MV-4-11 (cell line): ENCODE data around the gene TEX38.
A peak's percentile ranks its signal among the peaks of the same experiment; 100 is the strongest.
"Not testable (repeated sequence)": the region's sequence is repeated elsewhere in the genome, so short reads cannot be mapped to it uniquely, and the experiment has no call there.

Experiments
- DNase-seq: peaks from one replicate; lab custom pipeline; 2025; lab: John Stamatoyannopoulos, UW

Gene TEX38

DNA sequence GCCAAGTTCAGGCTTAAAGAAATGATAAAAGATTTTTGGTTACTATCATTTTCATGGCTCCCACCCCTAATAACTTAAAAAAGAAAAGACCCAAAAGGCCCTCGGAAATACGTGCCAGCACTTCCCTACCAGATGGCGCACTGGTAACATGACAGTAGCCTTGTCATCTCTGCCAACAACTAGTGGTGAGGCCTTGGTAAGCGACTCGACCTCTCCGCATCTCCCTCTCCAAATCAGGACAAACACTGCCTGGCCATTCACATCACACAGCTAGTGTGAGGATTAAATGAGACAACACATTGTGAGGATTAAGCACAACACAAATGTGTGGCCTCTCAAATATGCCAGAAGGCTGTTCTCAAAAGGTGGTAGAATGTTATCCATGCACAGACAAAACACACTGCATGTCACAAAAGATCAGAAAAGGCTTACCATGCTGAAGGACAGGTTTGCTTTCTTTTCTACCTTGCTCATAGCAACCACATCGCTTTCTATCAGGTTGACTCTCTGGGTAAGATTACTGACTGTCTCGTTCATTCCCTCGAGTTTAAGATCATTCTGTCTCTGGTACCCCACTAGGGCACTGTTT, 16.4 kb downstream of the TEX38 start:
- no peak for DNase-seq

DNA sequence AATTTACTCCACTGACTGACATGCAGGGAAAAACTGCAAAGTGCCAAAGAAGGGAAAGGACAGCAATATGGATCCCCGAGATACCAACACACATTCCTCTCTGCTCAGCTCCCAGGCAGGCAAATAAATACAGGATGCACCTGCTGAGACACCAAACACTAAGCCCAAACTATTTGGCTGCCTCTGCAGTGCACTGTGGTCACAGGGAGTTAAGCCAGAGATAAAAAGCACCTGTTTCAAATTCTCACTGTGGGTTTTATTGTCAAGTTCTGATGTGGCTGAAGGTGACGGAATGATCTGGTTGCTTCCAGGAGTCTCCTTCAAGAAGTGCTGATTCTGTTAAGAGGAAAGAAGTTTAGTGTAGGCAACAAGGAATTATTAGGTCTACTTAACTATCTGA, 17.7 kb downstream of the TEX38 start:
- no peak for DNase-seq

DNA sequence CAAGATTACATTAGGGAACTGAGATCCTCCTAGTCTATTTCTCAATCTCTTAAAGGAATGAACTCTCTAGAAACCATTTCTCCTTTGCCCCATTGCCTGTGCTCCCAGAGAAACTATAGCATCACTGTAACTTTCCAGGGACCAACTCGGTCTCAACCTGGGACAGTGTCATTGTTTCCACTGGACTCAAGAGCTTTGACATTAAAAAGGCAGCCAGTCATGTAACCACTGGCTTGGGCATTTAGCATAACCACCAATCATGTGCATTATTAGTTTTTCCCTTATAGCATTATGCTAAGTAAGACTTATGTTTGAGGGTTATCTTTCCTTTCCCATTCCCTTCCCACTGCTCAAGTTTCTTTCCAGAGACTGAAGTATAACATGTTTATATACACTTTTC, 18.2 kb downstream of the TEX38 start:
- DNase-seq = peak; percentile 43

DNA sequence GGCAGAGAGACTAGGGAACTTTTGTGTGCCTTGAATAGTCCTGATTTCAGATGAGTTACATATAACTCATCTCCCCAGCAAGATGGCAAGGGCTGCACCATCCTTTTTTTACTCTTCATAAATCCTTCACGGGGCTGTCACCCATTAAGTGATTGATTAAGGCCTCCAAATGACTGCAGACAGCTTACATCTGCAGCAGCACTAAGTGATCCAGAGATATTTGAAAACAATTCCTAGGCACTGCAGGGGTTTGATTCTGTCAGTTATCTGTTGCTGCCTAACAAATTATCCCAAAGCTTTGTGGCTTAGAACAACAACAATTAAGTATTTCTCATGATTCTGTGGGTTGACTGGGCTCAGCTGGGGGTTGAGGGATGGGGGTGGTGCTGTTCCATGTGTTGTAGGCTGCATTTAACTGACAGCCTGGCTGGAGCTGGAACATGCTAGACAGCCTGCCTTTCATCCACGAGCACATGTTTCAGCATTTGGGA, 19.3 kb downstream of the TEX38 start:
- no peak for DNase-seq

DNA sequence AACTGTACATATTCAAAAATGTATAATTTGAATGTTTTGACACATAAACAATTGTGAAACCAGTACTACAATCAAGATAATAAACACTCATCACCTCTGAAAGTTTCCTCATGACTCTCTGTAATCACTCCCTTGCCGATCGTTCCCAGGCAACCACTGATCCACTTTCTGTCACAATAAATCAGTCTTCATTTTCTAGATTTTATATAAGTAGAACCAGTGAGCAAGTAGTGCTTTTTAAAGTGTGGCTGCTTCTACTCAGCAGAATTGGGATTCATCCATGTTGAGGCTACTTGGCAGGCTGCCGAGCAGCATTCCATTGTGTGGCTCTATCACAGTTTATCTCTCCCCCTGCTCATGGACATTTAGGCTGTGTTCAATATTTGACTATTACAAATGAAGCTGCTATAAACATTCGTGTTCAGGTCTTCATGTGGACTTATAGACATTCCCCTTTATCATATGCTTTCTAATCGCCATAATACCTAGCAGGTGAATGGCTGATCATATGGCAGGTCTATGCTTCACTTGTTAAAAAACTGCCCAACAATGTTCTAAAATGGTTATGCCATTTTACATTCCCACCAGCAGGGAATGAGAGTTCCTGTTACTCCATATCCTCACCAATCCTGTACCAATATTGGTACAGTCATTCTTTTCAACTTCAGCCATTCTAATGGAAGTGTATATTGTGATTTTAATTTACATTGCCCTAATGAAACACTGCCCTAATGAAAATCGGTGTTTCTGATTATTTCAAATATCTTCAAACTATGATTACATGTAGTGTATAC, 20.5 kb downstream of the TEX38 start:
- DNase-seq = no peak

DNA sequence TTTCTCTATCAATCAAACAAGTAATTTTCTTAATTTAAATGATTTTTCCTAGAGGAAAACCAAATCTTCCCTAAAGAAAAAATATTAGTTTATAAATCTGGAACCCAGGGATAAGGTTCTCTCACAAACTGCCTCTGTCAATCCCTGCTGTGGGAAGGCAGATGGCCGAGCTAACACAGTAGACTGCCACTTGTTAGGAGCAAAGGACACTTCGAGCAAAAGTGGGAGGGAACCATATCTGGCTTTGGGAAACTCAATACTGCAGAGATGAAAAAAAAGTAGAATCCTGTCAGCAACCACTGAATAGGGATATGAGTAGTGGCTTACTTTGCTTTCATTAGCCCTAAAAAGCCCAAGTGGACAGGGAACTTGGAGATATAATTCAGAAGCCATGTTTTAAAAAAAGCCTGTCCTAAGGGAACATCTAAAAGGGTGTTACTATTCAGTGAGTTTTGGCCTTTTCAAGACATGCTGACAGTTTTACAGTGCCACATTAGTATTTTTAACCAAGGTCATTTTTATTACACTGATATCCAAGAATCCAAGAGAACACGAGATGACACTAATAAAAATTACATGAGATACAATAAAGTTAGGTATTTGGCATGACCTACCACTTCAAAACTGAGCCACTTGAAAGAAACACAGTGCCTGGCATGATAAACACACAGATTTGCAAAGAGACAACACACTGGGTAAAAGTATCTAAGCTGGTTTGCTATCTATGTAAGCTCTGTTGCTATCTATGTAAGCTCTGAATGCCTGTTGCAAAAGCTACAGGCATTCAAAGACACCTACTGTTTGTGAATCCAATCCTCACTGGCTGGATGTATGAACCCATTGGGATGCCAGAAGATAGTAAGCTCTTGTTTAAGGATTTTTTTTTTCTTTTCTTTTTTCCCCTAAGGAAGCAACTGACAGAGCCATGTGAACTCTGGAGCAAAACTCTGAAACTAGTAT, 21.4 kb downstream of the TEX38 start:
- DNase-seq = no peak

DNA sequence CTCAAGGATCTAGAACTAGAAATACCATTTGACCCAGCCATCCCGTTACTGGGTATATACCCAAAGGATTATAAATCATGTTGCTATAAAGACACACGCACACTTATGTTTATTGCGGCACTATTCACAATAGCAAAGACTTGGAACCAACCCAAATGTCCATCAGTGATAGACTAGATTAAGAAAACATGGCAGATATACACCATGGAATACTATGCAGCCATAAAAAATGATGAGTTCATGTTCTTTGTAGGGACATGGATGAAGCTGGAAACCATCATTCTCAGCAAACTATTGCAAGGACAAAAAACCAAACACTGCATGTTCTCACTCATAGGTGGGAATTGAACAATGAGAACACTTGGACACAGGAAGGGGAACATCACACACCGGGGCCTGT, 23.0 kb downstream of the TEX38 start:
- DNase-seq = not testable (repeated sequence)

DNA sequence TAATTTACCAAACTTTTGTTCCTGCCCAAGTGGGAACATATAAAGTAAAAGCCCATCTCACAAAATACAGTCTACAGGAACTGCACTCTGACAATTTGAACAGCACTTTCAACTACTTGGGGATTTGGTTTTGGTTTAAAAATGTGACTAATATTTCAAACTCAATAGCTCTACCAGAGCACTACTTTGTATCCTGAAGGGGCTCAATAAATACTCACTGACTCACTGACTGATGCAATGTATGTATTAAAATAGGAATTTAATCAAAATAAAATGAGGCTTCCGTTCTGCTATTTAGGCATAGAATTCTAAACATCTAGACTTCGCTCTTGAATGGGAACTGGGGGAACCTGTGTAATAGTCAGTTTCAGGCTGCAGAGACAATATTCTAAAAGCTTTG, 25.4 kb downstream of the TEX38 start:
- DNase-seq = no peak

DNA sequence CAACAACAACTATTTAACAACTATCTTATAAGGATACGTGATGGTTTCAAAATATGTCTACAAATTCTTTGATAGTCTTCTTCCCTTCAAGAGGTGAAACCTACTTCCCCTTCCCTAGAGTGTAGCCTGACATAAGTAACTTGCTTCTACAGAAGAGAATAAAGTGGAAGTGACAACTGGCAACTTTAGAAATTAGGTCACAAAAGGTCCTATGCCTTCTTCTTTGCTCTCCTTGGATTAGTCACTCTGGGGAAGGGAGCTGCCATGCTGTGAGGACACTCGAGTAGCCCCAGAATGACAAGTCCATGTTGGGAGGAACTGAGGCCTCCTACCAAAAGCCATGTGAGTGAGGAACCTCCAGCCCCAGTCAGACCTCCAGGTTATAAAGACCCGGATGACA, 28.0 kb downstream of the TEX38 start:
- peak; percentile 94 for DNase-seq

DNA sequence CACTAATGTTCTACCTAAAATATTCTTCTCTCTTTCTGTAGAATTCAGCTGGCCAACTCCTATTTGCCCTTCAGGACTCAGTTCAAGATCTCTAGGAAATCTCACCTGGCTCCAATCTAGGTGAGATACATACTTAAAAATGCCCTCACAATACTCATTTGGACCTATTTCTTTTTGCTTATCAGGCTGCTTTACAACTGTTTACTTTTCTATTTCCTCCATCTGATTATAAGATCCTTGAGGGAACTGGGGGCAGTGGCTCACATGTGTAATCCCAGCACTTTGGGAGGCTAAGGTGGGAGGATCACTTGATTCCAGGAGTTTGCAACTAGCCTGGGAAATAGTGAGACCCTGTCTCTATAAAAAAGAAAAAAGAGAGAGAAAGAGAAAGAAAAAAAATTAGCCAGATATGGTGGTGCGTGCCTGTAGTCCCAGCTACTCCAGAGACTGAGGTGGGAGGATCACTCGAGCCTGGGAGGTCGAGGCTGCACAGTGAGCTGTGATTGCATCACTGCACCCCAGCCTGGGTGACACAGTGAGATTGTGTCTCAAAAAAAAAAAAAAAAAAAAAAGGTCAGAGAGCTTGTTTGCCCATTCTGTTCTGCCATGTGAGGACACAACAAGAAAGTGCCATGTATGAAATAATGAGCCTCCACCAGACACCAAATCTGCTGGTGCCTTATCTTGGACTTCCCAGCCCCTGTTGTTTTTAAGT, 32.4 kb downstream of the TEX38 start:
- no peak for DNase-seq

DNA sequence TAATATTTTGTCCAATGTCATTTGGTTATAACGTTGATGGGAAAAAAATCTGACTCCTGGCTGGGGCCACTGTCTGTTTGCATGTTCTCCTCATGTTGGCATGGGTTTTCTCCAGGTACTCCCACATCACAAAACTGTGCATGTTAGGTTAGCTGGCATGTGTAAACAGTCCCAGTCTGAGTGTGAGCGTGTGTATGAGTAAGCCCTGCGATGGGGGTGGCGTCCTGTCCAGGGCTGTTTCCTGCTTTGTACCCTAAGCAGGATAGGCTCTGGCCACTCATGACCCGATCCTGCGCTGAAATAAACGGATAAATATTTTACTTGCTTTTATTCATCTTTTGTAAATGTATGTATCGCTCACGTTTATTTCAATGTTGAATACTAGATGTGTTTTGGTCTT, 33.8 kb downstream of the TEX38 start:
- DNase-seq = no peak

DNA sequence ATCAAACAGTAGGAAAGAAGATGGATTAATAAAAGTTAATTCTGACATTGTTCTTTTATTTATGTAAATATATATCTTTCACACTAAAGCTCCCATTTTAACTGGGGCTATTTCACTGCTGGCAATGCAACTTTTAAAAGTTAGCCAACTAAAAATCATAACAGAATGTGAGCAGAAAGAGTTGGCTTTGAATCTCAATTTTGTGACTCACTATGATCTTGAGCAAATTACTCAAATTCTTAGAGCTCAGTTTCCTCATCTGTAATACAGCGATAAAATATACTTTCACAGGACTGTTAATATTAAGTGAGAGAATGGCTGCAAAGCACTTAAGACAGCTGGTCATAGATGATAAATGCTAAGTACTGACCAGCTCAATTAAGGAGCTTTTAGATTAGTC, 36.5 kb downstream of the TEX38 start:
- no peak for DNase-seq

DNA sequence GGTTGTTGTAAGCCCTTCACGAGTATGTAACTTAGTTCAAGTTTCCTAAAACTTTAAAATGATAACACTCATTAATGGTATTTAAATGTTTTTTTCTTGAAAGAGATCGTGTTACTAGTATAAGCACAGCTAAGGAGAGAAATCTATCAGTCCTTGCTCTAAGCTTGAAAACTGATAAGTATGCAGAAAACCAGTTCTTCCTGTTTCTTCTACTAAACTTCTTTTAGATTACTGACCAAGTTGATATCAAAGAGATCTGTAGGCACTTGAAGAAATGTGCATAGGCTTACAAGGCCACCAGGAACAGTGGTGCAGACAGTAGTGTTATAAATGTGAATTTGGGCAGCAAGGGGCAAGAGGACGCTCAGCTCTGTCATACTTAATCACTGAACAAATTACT, 43.3 kb downstream of the TEX38 start:
- no peak for DNase-seq

DNA sequence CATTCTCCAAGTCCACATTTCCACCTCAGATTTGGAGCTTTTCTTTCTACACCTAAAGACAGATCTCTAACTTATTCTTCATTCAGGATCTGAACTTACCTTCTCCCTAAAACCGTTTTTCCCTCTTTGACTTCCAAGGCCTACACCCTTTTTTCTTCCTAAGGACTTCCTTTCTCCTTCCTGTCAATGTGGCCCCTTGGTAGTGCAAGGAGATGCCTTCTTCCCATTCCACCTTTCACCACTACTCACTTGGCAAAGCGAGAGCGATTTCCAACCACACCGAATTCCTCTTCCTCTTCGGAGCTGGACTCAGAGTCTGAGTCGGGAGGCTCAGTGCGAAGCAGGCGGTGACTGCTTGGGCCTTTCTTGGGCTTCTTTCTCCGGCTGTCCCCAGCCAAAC, 46.0 kb downstream of the TEX38 start:
- DNase-seq = no peak

DNA sequence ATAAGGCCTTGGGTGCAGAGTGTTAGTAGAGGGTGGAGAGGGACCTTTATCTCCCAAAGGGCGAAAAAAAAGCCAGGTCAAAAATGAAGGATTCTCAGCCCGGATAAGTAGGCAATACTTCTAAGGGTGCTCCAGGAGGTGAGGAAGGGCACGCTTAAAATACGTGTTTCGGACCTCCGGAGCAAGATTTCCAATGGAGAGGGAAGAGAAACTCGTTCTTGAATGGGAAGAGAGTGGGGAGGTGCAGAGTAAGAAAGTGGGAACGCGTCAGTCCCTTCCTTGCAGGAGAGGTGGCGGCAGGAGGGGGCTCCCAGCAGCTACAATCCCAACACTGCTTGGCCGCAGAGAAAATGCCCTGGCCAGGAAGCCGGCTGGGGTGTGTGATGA, 46.7 kb downstream of the TEX38 start:
- DNase-seq = peak; percentile 6

DNA sequence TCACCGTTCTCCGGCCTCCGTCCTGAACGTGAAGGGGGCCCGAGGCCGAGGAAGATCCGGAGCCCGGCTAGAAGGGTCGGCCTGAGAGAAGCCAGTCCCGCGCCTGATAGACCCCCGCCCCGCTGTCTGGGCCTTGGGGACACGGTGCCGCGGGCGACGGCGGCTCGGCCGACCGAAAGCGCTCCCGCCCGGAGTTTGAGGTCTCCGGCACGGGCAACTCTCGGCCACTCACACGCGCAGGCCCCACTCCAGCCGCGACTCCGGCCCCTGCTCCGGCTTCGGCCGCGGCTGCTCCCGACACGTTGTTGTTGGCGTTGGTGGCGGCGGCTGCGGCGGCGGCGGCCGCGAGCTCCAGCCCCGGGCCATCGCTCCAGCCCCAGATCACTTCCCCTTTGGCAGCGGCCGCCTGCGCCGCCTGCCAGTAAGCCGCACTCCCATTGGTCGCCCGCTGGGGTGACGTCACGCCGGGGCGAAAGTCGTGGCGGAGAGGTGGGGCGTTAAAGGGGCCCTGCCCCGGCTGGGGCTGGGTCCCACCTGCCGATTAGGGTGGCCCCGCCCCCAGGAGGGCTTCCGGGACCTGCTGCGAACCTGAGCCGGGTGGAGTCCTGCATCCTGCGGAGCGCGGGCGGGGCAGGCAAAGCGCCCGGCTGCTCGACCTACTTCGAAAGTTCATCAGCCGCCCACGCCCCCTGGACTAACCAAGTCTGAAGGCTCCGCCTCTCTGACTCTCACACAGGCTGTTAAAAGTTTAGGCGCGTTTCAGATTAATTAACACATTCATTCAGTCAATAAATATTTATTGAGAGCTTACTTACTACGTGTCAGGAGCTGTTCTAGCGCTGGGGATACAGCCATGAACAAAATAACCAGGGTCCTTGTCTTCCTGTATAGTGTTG, 47.3 kb downstream of the TEX38 start, which contains the start of gene EFCAB14:
Gene EFCAB14 (minus strand): TSS at position 388 of the 896 bp plus-strand sequence. CDS start 1,027 bp downstream, outside the sequence.
- peak; percentile 91 for DNase-seq

DNA sequence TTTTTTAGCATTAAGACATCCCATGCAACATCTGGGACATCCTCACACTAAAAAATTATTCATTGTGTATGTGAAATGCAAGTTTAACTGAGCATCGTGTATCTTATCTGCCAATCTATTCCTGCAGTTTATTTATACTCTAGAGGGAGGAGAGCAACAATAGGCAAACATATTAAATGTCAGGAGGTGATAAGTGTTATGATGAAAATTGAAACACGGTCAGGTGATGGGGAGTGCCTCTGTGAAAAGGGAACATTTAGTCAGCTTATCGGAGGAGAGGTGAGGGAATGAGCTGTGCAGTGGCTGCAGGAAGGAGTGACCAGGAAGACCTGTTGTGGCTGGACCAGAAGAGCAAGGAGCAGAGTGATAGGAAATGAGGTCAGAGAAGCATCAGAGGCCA, 48.0 kb downstream of the TEX38 start:
- DNase-seq = no peak

DNA sequence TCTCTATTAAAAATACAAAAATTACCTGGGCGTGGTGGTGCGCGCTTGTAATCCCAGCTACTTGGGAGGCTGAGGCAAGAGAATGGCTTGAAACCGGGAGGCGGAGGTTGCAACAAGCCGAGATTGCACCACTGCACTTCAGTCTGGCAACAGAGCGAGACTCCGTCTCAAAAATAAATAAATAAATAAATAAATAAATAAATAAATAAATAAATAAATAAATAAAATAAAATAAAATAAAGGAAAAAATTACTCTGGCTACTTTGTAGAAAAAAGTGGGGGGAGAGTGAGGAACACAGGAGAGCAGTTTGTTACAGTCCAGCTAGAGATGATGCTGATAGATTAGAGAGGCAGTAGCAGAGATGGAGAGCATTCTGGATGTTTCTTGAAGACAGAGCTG, 48.7 kb downstream of the TEX38 start:
- not testable (repeated sequence) for DNase-seq

DNA sequence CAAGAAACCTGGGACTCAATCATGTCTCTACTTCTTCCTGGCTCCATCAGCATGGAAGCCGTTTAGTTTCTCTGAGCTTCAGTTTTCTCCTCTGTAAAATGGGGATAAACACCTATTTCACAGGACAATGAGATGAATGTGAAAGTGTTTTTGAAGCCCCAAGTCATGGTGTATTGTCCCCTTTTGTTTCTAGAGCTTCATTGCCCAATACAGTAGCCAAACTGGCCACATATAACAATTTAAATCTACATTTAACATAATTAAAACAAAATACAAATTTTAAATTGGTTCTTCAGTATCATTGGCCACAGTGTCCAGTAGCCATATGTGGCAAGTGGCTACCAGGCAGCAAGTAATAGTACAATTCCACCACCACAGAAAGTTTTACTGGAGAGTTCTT, 49.5 kb downstream of the TEX38 start:
- no peak for DNase-seq

DNA sequence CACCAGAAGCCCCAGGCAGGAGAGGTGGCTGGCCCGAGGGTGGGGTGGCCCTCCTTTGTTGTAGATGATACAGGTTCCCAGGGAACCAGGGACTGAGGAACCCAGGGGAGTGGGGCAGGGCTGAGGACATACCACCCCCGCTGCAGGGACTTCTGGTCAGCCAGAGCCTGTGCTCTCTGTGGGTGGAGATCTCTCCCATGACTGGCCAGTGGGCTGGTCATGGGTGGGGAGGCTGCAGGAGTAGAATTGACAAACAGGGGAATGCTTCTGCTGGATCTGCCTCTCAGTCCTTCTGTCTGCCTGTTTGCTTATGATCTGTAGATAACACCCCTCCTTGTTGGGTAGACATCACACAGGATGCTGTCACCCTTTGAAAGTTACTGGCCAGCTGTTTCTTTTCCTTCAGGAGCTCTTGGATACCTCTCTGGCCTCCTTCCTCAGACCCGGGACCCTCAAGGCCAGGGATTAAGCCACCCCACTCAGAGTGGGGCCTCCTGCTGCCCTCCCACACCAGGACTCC, 50.1 kb downstream of the TEX38 start:
- DNase-seq = no peak
